Ovary (tissue), 3 donors: ENCODE results near the gene ZNF532.

ENCODE experiments used
- POLR2A ChIP-seq: fragments of 450-650 bp; IDR thresholded peaks from one replicate; pipeline ENCODE4 v1.6.1; 2017; ENCODE audit warnings: antibody characterized with exemption, mild to moderate bottlenecking, moderate library complexity
- TF ChIP-seq, protein P1 (sequence below), 3 donors: fragments of 450-650 bp in 2 of 3; fragments of 200-600 bp in 1 of 3; IDR thresholded peaks; one replicate each; pipeline versions ENCODE4 v1.5.1 to v1.8.0; 2016 to 2022; ENCODE audit warnings: antibody characterized with exemption in 3 of 3, mild to moderate bottlenecking in 1 of 3
- donor health status: DM: no; HTN: no; CAD: no.

GRCh38 chr18:58866773-58867150, 2.1 kb downstream of the ZNF532 start:
- TF ChIP-seq, protein P1, sequence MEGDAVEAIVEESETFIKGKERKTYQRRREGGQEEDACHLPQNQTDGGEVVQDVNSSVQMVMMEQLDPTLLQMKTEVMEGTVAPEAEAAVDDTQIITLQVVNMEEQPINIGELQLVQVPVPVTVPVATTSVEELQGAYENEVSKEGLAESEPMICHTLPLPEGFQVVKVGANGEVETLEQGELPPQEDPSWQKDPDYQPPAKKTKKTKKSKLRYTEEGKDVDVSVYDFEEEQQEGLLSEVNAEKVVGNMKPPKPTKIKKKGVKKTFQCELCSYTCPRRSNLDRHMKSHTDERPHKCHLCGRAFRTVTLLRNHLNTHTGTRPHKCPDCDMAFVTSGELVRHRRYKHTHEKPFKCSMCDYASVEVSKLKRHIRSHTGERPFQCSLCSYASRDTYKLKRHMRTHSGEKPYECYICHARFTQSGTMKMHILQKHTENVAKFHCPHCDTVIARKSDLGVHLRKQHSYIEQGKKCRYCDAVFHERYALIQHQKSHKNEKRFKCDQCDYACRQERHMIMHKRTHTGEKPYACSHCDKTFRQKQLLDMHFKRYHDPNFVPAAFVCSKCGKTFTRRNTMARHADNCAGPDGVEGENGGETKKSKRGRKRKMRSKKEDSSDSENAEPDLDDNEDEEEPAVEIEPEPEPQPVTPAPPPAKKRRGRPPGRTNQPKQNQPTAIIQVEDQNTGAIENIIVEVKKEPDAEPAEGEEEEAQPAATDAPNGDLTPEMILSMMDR (IDR thresholded peaks at IDR 0.05) = no peak
- TF ChIP-seq POLR2A = no peak
